HEK293 (cell line): Measurements from ENCODE around the gene APOL3.

Experiments used
- CTCF ChIA-PET: fragments of 350-600 bp; formaldehyde crosslinking; extraction: SDS; loops from one replicate; lab custom pipeline; 2021; ENCODE audit warnings: antibody characterized with exemption; lab: Yijun Ruan, JAX
- POLR2A ChIA-PET: fragments of 300-600 bp; formaldehyde crosslinking; extraction: SDS; loops from one replicate; lab custom pipeline; 2020; ENCODE audit warnings: antibody characterized with exemption, inconsistent platforms; lab: Yijun Ruan, JAX
- H3K27ac ChIP-seq: fragments of 200-500 bp; sonication (Bioruptor generic); 2 replicates; pipeline ENCODE4 v1.5.1; 2014; ENCODE audit warnings: low read depth, low read length, control low read depth, inconsistent platforms; ENCODE audit errors: extremely low read depth
- H3K36me3 ChIP-seq, 2 experiments: fragments of 200-500 bp in 1 of 2; sonication (Bioruptor generic) in 1 of 2; 1 replicate in 1 of 2; 2 replicates in 1 of 2; pipeline ENCODE4 v1.5.1; 2014 to 2017; ENCODE audit warnings: inconsistent platforms in 2 of 2, low read length in 2 of 2; ENCODE audit not compliant: control insufficient read depth in 2 of 2, insufficient read depth in 1 of 2
- H3K4me1 ChIP-seq: fragments of 200-500 bp; sonication (Bioruptor generic); 2 replicates; pipeline ENCODE4 v1.5.1; 2014; ENCODE audit warnings: mild to moderate bottlenecking, low read length, inconsistent platforms; ENCODE audit not compliant: control insufficient read depth, insufficient read depth
- H3K4me3 ChIP-seq: 2 replicates; pipeline ENCODE4 v1.5.1; 2011; ENCODE audit warnings: low read depth, mild to moderate bottlenecking, control low read depth, low read length, moderate library complexity
- H3K9me3 ChIP-seq: fragments of 200-500 bp; sonication (Bioruptor generic); 2 replicates; pipeline ENCODE4 v1.5.1; 2014; ENCODE audit warnings: low read depth, low read length, inconsistent platforms; ENCODE audit not compliant: control insufficient read depth, insufficient read depth
- ATF2 ChIP-seq: fragments of 450-650 bp; formaldehyde crosslinking; IDR thresholded peaks from 2 replicates; pipeline ENCODE4 v1.5.1; 2016; ENCODE audit warnings: missing biosample characterization, missing genetic modification characterization, low read depth
- KLF9 ChIP-seq: fragments of 450-650 bp; formaldehyde crosslinking; IDR thresholded peaks from 2 replicates; pipeline ENCODE4 v1.5.1; 2016; ENCODE audit warnings: missing biosample characterization, missing genetic modification characterization, low read depth
- PRDM1 ChIP-seq: fragments of 450-650 bp; formaldehyde crosslinking; IDR thresholded peaks from 2 replicates; pipeline ENCODE4; 2016; ENCODE audit warnings: missing biosample characterization, missing genetic modification characterization
- SETDB1 ChIP-seq: IDR thresholded peaks from one replicate; pipeline ENCODE4 v1.6.1; 2017; ENCODE audit warnings: mild to moderate bottlenecking, low read length, moderate library complexity, mixed read lengths; ENCODE audit not compliant: insufficient read length
- ZIC2 ChIP-seq: fragments of 450-650 bp; formaldehyde crosslinking; IDR thresholded peaks from 2 replicates; pipeline ENCODE4 v1.5.1; 2016; ENCODE audit warnings: missing biosample characterization, missing genetic modification characterization
- ZNF311 ChIP-seq: fragments of 450-650 bp; formaldehyde crosslinking; IDR thresholded peaks from 2 replicates; pipeline ENCODE4 v1.5.1; 2017; ENCODE audit warnings: missing biosample characterization, missing genetic modification characterization, borderline replicate concordance
- ZNF596 ChIP-seq: fragments of 450-650 bp; IDR thresholded peaks from 2 replicates; pipeline ENCODE4 v1.5.0; 2018; ENCODE audit warnings: missing biosample characterization, mild to moderate bottlenecking, missing genetic modification characterization, moderate library complexity
- ZNF629 ChIP-seq: fragments of 450-650 bp; formaldehyde crosslinking; IDR thresholded peaks from 2 replicates; pipeline ENCODE4 v1.5.1; 2017; ENCODE audit warnings: missing biosample characterization, missing genetic modification characterization
- ZNF660 ChIP-seq: fragments of 450-650 bp; IDR thresholded peaks from 2 replicates; pipeline ENCODE4 v1.5.1; 2018; ENCODE audit warnings: missing biosample characterization, mild to moderate bottlenecking, missing genetic modification characterization
- ZNF704 ChIP-seq: fragments of 450-650 bp; formaldehyde crosslinking; IDR thresholded peaks from 2 replicates; pipeline ENCODE4 v1.5.1; 2016; ENCODE audit warnings: missing biosample characterization, missing genetic modification characterization
- ZNF843 ChIP-seq: fragments of 450-650 bp; formaldehyde crosslinking; IDR thresholded peaks from 2 replicates; pipeline ENCODE4 v1.5.1; 2016; ENCODE audit warnings: missing biosample characterization, missing genetic modification characterization
- TF ChIP-seq, protein P1 (sequence below): fragments of 450-650 bp; formaldehyde crosslinking; IDR thresholded peaks from 2 replicates; pipeline ENCODE4 v1.5.1; 2016; ENCODE audit warnings: missing biosample characterization, missing genetic modification characterization
- TF ChIP-seq, protein P2 (sequence below): fragments of 450-650 bp; formaldehyde crosslinking; IDR thresholded peaks from 2 replicates; pipeline ENCODE4 v1.5.1; 2016; ENCODE audit warnings: missing biosample characterization, missing genetic modification characterization
- TF ChIP-seq, protein P3 (sequence below): fragments of 450-650 bp; formaldehyde crosslinking; IDR thresholded peaks from 2 replicates; pipeline ENCODE4 v1.5.1; 2016; ENCODE audit warnings: missing biosample characterization, missing genetic modification characterization

The APOL3 gene

GRCh38 chr22:36136988-36137387 is 23.6 kb downstream of the APOL3 start:
- Histone ChIP-seq H3K4me1 (no peaks in the 10 kb centered on the region), H3K27ac (no peak overlapping the region), H3K4me3 (no peak overlapping the region), H3K36me3 (no peaks in the 10 kb centered on the region), H3K9me3 (no peaks in the 10 kb centered on the region)
- POLR2A ChIA-PET, result no interaction called here
- TF ChIP-seq ZNF629 (tag by site-specific recombination), result 0 out of 2 replicates have a peak, but pooled peaks have one; percentile 23
- TF ChIP-seq, protein P1, sequence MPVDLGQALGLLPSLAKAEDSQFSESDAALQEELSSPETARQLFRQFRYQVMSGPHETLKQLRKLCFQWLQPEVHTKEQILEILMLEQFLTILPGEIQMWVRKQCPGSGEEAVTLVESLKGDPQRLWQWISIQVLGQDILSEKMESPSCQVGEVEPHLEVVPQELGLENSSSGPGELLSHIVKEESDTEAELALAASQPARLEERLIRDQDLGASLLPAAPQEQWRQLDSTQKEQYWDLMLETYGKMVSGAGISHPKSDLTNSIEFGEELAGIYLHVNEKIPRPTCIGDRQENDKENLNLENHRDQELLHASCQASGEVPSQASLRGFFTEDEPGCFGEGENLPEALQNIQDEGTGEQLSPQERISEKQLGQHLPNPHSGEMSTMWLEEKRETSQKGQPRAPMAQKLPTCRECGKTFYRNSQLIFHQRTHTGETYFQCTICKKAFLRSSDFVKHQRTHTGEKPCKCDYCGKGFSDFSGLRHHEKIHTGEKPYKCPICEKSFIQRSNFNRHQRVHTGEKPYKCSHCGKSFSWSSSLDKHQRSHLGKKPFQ, result no peak
- TF ChIP-seq SETDB1, result no peak
- TF ChIP-seq ATF2 (tag by site-specific recombination), result peak; percentile 87
- TF ChIP-seq ZNF311 (tag by site-specific recombination), result no peak
- peak; percentile 33; the same call in 1 of the 2 replicates for TF ChIP-seq ZIC2 (tag by site-specific recombination)
- CTCF ChIA-PET, result interaction anchor here (0.6 to 2.0 kb wide), 4 partner anchors 8 to 554 kb away, joined by 3 to 14 read pairs (median 3); no protein-coding TSS in a partner anchor

DNA sequence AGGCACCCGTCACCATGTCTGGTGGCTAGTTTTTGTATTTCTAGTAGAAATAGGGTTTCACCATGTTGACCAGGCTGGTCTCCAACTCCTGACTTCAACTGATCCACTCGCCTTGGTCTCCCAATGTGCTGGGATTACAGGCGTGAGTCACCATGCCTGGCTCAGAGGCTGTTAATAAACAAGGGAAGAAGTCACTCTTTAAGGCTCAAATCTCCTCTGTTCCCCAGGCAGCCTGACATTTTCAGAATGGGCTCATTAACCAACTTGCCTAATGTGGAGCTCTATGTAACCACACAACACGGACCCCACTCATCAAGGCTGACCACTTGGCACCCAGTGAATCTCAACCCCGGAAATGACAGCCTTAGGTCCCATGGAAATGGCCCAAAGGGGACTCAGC is 24.1 kb downstream of the APOL3 start:
- Histone ChIP-seq H3K27ac (no peak overlapping the region), H3K4me3 (no peak overlapping the region), H3K9me3 (no peaks in the 10 kb centered on the region), H3K4me1 (no peaks in the 10 kb centered on the region), H3K36me3 (no peaks in the 10 kb centered on the region)
- ChIA-PET POLR2A (no interaction called here), CTCF (interaction anchor here (0.6 to 2.0 kb wide), 7 partner anchors 9 to 553 kb away, joined by 3 to 14 read pairs (median 3); no protein-coding TSS in a partner anchor)
- TF ChIP-seq, protein P2, sequence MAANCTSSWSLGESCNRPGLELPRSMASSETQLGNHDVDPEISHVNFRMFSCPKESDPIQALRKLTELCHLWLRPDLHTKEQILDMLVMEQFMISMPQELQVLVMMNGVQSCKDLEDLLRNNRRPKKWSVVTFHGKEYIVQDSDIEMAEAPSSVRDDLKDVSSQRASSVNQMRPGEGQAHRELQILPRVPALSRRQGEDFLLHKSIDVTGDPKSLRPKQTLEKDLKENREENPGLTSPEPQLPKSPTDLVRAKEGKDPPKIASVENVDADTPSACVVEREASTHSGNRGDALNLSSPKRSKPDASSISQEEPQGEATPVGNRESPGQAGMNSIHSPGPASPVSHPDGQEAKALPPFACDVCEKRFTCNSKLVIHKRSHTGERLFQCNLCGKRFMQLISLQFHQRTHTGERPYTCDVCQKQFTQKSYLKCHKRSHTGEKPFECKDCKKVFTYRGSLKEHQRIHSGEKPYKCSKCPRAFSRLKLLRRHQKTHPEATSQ (tag by site-specific recombination), result no peak
- TF ChIP-seq, protein P3, sequence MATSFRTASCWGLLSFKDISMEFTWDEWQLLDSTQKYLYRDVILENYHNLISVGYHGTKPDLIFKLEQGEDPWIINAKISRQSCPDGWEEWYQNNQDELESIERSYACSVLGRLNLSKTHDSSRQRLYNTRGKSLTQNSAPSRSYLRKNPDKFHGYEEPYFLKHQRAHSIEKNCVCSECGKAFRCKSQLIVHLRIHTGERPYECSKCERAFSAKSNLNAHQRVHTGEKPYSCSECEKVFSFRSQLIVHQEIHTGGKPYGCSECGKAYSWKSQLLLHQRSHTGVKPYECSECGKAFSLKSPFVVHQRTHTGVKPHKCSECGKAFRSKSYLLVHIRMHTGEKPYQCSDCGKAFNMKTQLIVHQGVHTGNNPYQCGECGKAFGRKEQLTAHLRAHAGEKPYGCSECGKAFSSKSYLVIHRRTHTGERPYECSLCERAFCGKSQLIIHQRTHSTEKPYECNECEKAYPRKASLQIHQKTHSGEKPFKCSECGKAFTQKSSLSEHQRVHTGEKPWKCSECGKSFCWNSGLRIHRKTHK (tag by site-specific recombination), result no peak
- TF ChIP-seq ZNF704 (tag by site-specific recombination) (no peak), KLF9 (tag by site-specific recombination) (no peak), PRDM1 (tag by site-specific recombination) (no peak), ZNF843 (tag by site-specific recombination) (no peak), ZNF596 (no peak), ZNF660 (tag by site-specific recombination) (no peak)
